SJSA1 (cell line): Measurements from ENCODE around the gene CLN5. TPM values are rescaled to one million over a fixed set of nuclear protein-coding genes. Genes with fewer than 3 reads are reported as not detected.

Experiments
- DNase-seq, 2 experiments: peaks; one replicate each; pipeline ENCODE4 v3.0.0-alpha.2; 2015 to 2020; ENCODE audit warnings: low spot score in 2 of 2, low read depth in 1 of 2
- H3K27ac ChIP-seq: fragments of 250-450 bp; sonication (Bioruptor Pico); 2 replicates; pipeline ENCODE4 v1.5.1; 2020; ENCODE audit warnings: mild to moderate bottlenecking, moderate library complexity
- H3K27me3 ChIP-seq: fragments of 250-450 bp; sonication (Bioruptor Pico); replicated peaks from 2 replicates; pipeline ENCODE4 v1.5.1; 2020; ENCODE audit warnings: mild to moderate bottlenecking, moderate library complexity
- H3K36me3 ChIP-seq: fragments of 250-450 bp; sonication (Bioruptor Pico); 2 replicates; pipeline ENCODE4 v1.5.1; 2020; ENCODE audit warnings: mild to moderate bottlenecking
- H3K4me1 ChIP-seq: fragments of 250-450 bp; sonication (Bioruptor Pico); replicated peaks from 2 replicates; pipeline ENCODE4 v1.6.1; 2021; ENCODE audit warnings: mild to moderate bottlenecking
- H3K4me3 ChIP-seq: fragments of 250-450 bp; sonication (Bioruptor Pico); 2 replicates; pipeline ENCODE4 v1.5.1; 2020; ENCODE audit warnings: mild to moderate bottlenecking
- H3K9me3 ChIP-seq: fragments of 250-450 bp; sonication (Bioruptor Pico); replicated peaks from 2 replicates; pipeline ENCODE4 v1.5.1; 2020; ENCODE audit warnings: mild to moderate bottlenecking
- total RNA-seq: library from RNA; depleted of rRNA; stranded (reverse); fragments of >200 nt; shearing (Covaris generic); gene quantifications from 2 replicates; pipeline ENCODE4 v1.2.3, GENCODE V29; 2014

CLN5 gene
- total RNA-seq, 1 experiment from 2014 or later, result 25.3 TPM

DNA sequence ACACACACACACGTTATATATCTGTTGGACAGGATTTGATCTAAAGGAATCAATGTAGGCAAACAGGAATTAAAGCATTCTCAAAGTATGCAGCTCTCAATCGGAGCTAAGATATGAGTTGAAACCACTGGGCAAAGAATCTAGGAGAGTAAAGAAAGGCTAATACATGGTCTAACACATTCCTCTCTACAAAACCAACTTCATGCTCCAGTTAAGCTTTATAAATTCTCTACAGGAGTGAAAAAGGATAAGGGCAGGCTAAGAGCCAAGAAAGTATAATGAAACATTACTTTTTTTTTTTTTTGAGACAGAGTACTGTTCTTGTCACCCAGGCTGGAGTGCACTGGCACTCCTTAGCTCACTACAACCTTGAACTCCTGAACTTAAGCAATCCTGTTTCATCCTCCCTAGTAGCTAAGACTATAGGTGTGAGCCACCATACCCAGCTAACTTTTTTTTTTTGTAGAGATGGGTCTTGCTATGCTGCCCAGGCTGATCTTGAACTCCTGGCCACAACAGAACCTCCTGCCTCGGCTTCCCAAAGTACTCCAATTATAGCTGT lies 24.5 kb downstream of the CLN5 start:
- no peak for DNase-seq
- Histone ChIP-seq H3K27ac (no peak overlapping the region), H3K4me1 (no peaks in the 10 kb centered on the region), H3K36me3 (peaks cover 74% of the 10 kb centered on the region), H3K27me3 (no peaks in the 10 kb centered on the region), H3K9me3 (no peaks in the 10 kb centered on the region), H3K4me3 (no peak overlapping the region)

DNA sequence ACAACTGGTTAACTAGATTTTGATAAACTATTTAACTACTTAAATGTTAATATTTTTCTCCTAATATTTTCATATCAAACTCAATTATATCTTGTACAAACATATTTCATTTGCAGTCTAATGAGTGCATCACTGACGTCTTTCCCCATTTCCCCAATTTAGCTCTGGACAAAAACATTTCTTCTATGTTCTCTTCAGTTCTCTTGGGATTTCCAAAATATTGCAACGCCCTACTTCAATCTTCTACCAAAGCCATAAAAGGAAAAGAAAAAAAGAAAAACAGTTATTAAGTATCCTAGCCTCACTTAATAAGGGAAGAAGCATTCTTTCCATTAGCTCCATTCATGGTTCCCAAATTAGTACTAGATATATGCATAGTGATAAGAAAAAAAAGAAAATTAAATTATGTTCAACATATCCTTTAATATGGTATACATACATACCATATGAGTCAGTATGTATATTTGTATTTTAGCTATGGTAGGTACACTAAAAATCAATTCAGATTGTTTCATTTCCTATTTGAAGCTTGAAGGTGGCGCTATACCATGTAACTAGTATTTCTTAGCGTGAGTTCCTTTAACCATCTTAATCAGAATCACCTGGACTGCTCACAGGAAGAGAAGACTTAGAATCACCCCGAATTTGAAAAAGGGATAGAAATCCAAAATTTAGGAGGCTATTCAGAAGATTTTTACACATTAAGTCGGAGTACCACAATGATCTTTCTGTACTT lies 25.2 kb downstream of the CLN5 start:
- Histone ChIP-seq H3K27ac (no peak overlapping the region), H3K4me3 (no peak overlapping the region), H3K9me3 (no peaks in the 10 kb centered on the region), H3K36me3 (peaks cover 68% of the 10 kb centered on the region), H3K4me1 (no peaks in the 10 kb centered on the region), H3K27me3 (no peaks in the 10 kb centered on the region)
- DNase-seq, result no peak

DNA sequence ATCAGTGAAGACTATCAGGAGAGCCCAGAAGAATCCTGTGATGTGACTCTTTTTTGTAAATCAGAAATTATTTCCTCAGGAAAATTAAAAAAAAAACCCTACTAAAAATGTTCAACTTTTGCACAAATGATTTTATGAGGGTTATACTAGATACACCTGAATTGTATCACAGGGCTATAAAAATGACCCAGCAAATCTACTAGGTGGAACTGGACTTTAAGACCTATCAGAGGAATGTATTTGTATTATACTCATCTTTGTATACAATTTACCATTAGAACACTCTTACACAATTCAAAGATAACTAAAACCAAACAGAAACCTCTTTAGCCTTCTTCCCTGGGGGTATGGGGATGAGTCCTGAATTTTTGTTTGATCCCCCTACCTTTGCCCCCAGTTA lies 27.9 kb downstream of the CLN5 start:
- Histone ChIP-seq H3K27me3 (no peaks in the 10 kb centered on the region), H3K27ac (no peak overlapping the region), H3K9me3 (no peaks in the 10 kb centered on the region), H3K4me3 (no peak overlapping the region), H3K36me3 (peaks cover 54% of the 10 kb centered on the region), H3K4me1 (peaks cover 10% of the 10 kb centered on the region)
- no peak for DNase-seq

DNA sequence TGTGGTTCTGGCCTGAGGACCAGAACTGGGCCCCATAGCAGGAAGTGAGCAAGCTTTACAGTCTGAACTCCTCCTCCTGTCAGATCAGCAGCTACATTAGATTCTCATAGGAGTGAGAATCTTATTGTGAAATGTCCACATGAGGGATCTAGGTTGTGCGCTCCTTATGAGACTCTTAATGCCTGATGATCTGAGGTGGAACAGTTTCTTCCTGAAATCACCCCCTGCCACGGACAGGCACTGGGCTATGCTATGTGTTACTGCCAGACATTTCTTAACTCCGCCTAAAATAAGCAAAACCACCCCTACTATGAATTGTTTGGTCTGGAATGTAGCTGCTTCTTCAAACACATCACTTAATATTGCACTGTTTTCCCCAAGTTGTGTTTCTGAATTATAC lies 30.5 kb downstream of the CLN5 start:
- Histone ChIP-seq H3K27ac (no peak overlapping the region), H3K4me3 (no peak overlapping the region), H3K36me3 (peaks cover 31% of the 10 kb centered on the region), H3K4me1 (peaks cover 14% of the 10 kb centered on the region), H3K27me3 (no peaks in the 10 kb centered on the region), H3K9me3 (peaks cover 3% of the 10 kb centered on the region; the same call in 1 of the 2 replicates)
- no peak for DNase-seq

DNA sequence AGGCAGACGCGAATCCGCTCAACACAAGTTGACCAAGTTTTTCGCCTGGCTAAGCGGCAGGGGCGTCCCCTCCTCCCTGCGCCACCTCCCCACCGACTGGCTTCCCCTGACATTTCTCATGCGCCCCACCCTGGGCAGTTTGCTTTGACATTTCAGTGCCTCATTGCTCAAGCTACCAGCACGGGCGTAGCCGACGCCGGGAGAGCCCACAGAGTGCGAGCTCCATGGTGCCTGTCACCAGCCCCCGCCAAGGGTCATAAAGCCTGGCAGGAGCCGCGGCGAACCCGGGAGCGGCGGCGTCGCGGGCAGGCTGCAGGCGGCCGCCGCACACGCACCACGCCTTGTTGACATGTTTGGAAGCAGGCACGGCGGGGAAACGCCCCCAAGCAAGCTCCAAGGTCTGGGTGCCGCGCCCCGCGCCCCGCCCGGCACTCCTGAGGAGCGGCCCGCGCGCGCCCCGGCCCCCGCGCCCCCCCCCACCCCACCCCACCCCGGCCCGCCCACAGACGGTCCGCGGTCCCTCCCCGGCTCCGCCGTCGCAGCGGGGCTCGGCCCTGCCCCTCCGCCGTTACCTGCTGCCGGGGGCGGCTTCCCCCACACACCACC lies 34.5 kb downstream of the CLN5 start:
- peak overlapping the region; percentile 100 for H3K4me3 ChIP-seq
- peaks cover 15% of the 10 kb centered on the region for H3K36me3 ChIP-seq
- peaks cover 24% of the 10 kb centered on the region for H3K4me1 ChIP-seq
- H3K27ac ChIP-seq, result peak overlapping the region; percentile 95
- H3K27me3 ChIP-seq, result no peaks in the 10 kb centered on the region
- DNase-seq, result peak; percentile 59 to 77
- H3K9me3 ChIP-seq, result peaks cover 3% of the 10 kb centered on the region; the same call in 1 of the 2 replicates

DNA sequence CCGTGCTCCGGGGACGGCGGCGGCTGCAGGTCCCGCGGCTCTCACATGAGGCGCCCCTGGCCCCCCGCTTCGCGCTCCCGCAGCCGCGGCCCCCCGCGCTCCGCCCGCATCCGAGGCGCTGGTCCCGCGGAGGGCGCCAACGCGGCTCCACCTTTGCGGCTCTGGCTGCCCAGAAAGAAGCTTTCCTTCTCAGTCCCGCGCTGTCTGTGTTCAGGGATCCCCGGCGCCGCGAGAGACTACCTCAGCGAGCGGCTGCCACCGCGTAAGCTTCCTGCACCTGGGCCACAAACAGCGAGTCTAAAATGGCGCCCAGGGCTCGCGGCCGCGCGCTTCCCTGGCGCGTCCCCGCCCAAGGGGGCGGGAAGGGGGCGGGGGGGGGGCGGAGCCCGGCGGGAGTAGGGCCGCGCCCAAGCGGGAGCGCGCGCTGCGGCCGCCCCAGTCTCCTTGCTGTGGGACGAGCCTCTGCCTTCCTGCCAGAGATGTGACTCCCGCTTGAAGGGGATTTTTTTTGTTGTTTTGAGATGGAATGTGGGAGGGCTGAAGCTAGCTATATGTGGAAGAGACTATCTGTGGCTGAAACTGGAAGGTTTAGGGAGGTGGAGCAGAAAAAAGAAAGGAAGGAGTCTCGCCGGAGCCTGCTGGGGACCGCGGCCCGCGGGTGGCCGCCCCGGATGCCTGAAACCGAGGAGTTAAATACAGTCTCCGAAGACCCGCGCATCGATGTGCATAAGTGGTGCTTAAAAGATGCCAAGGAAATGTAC lies 35.2 kb downstream of the CLN5 start, which contains the start of gene FBXL3:
Gene FBXL3 (minus strand): TSS at position 299 of the 761 bp plus-strand sequence. CDS start 5,299 bp downstream, outside the sequence.
- H3K27ac ChIP-seq, result peak within 1 kb of the TSS; percentile 95
- peak within 1 kb of the TSS; percentile 100 for H3K4me3 ChIP-seq
- peaks cover 15% of the 10 kb centered on the region for H3K36me3 ChIP-seq
- peak; percentile 86 for DNase-seq
- H3K4me1 ChIP-seq, result peaks cover 24% of the 10 kb centered on the region
- peaks cover 3% of the 10 kb centered on the region; the same call in 1 of the 2 replicates for H3K9me3 ChIP-seq
- H3K27me3 ChIP-seq, result no peaks in the 10 kb centered on the region

DNA sequence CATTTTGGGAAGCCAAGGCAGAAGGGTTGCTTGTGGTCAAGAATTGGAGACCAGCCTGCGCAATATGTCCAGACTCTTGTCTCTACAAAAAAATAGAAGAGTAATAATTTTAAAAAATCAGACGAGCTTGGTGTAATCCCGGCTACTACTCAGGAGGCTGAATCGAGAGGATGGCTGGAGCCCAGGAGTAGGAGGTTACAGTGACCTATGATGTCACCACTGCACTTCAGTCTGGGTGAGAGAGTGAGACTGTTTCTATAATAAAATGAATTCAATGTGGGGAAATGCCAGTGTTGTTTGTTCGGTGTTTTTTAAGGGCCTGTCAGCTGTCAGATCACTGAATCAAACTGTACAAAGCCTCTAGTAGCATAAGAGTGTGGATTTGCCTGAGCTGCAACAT lies 36.3 kb downstream of the CLN5 start:
- Histone ChIP-seq H3K27ac (peak overlapping the region; percentile 95; the same call in 1 of the 2 replicates), H3K27me3 (no peaks in the 10 kb centered on the region), H3K36me3 (peaks cover 10% of the 10 kb centered on the region), H3K4me3 (no peak overlapping the region; the same call in 1 of the 2 replicates), H3K9me3 (peaks cover 3% of the 10 kb centered on the region; the same call in 1 of the 2 replicates), H3K4me1 (peaks cover 14% of the 10 kb centered on the region)
- peak in 1 of 2 experiments; percentile 27 for DNase-seq

DNA sequence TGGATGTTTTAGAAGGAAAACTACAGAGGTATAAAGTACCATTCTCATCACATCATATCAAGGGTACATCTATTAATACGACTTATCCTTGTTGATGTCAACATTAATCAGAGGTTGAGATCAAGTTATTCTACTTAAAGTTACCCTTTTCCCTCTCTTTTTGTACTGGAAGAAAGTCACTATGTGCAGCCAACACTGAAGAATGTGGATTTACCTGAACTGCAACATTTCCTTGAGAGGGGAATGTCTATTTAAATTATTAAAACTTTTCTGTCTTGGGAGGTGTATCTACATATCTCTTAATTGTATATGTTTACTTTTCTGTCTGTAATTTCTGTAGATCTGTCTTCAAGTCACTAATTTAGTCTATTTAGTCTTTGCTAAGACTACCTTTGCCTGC lies 37.6 kb downstream of the CLN5 start:
- Histone ChIP-seq H3K27ac (no peak overlapping the region), H3K9me3 (peaks cover 3% of the 10 kb centered on the region; the same call in 1 of the 2 replicates), H3K4me3 (no peak overlapping the region), H3K4me1 (peaks cover 14% of the 10 kb centered on the region), H3K36me3 (peaks cover 4% of the 10 kb centered on the region), H3K27me3 (no peaks in the 10 kb centered on the region)
- no peak for DNase-seq

DNA sequence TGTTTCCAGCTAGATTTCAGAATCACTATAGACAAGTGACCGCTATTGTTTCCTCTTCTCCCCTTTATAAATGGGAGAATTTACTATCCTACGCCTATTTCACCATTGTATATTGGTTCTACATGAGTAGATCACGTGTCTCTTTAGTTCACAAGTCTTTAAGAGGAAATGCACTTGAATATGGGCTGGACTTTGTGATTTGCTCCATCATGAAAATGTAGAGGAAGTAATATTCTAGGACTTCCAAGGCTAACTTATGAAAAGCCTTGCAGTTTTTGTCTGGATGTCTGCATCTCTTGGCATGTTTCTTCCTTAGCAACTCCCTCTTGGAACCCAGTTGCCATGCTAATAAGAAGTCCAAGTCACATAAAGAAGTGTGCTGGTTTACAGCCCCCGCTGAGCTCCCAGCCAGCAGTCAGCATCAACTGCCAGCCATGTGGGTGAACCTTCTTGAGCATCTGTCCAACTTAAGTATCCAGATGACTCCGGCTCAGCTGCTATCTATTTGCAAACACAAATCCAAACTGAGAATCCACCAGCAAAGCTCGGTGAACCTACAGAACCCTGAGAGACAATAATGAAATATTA lies 39.9 kb downstream of the CLN5 start:
- peaks cover 2% of the 10 kb centered on the region; the same call in 1 of the 2 replicates for H3K9me3 ChIP-seq

DNA sequence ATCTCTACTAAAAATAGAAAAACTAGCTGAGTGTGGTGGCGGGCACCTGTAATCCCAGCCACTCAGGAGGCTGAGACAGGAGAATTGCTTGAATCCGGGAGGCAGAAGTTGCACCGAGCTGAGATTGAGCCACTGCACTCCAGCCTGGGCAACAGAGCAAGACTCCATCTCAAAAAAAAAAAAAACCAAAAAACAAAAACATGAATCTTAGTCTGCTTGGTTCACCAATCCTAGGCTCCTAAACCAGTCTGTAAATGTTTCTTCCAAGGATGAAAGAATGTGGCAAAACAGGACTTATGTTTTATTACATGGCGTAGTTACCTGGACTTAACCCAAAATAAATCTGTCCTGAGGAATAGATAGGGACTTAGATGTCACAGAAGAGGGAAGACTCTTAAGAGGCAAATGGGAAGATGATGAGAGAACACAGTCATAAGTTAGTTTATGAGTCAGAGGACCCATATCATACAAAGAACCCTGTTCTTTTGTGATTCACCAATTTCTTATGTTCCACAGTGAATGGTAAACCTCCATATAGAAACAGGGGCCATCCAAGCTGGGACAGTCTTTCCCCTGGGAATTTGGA lies 41.9 kb downstream of the CLN5 start:
- DNase-seq, result no peak
- H3K36me3 ChIP-seq, result no peaks in the 10 kb centered on the region

More for the DNA sequence above, 39.9 kb downstream of the CLN5 start:
- no peaks in the 10 kb centered on the region for H3K27me3 ChIP-seq
- peaks cover 2% of the 10 kb centered on the region for H3K36me3 ChIP-seq
- H3K4me1 ChIP-seq, result peaks cover 10% of the 10 kb centered on the region
- no peak overlapping the region for H3K27ac ChIP-seq
- H3K4me3 ChIP-seq, result no peak overlapping the region
- DNase-seq, result no peak

DNA sequence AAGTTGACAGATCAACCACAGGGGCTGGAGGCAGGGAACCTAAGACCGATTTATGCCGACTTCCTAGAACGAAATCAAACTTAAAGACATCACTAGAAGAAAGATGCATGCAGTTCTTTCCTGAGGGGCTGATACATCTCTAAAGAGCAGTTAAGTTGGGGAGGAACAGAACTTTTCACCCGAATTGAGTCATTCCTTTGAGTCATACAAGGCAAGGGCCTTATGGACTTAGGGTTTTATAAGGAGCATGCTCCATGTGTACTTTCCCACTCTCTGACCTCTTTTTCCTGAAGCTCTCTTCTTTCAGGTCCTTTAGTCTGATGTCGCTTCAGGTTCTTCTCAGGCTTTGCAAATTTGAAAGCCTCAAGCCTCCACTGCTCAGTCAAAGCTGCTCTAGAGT lies 43.0 kb downstream of the CLN5 start:
- DNase-seq, result no peak

More for the DNA sequence above, 41.9 kb downstream of the CLN5 start:
- peaks cover under 1% of the 10 kb centered on the region; the same call in 1 of the 2 replicates for H3K4me1 ChIP-seq
- no peaks in the 10 kb centered on the region for H3K27me3 ChIP-seq
- no peaks in the 10 kb centered on the region for H3K9me3 ChIP-seq
- no peak overlapping the region for H3K27ac ChIP-seq
- no peak overlapping the region for H3K4me3 ChIP-seq

DNA sequence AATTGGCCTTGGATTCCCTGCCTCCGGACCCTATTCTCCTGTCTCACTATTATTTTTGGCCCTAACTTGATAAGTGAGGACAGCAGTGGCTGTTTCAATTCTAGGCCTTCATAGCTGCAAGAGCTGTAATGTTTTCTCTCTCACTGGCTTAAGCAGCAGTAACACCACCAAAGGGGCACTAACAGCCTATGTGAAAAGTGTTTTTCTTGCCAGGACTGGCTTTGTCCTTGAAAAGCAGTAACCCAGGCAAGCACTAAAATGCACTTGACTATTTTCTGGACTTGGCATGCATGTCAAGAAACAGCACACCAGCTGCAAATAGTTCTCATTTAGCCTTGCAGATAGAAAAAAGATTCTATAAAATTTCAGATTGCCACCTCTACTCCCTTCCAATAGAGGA lies 44.4 kb downstream of the CLN5 start:
- DNase-seq, result no peak
- Histone ChIP-seq H3K4me3 (no peak overlapping the region), H3K4me1 (no peaks in the 10 kb centered on the region), H3K27ac (no peak overlapping the region), H3K36me3 (no peaks in the 10 kb centered on the region), H3K9me3 (no peaks in the 10 kb centered on the region), H3K27me3 (no peaks in the 10 kb centered on the region)

More for the DNA sequence above, 43.0 kb downstream of the CLN5 start:
- no peak overlapping the region for H3K4me3 ChIP-seq
- no peaks in the 10 kb centered on the region for H3K9me3 ChIP-seq
- no peak overlapping the region for H3K27ac ChIP-seq
- H3K36me3 ChIP-seq, result no peaks in the 10 kb centered on the region
- no peaks in the 10 kb centered on the region for H3K27me3 ChIP-seq
- H3K4me1 ChIP-seq, result no peaks in the 10 kb centered on the region
